ENCODE measurements around the gene RASL10A.

GRCh38 chr22:29275819-29276565, 39.5 kb downstream of the RASL10A start:
- TF ChIP-seq POLR2AphosphoS5 (IDR thresholded peaks at IDR 0.05; ENCODE audit: low read depth, low read length): no peak
- no peak for TF ChIP-seq REST (IDR thresholded peaks at IDR 0.05; ENCODE audit: insufficient read depth in 1 of 2, low read depth in 2 of 2, low read length in 2 of 2)
- TF ChIP-seq TAF1 (IDR thresholded peaks at IDR 0.05; ENCODE audit: borderline replicate concordance, insufficient read depth, low read length): no peak
- TF ChIP-seq SIN3A (IDR thresholded peaks at IDR 0.05; ENCODE audit: borderline replicate concordance, insufficient read depth, low read length): no peak
- no peak for TF ChIP-seq FOXP2 (optimal IDR thresholded peaks at IDR 0.05; ENCODE audit: borderline replicate concordance, extremely low read depth, extremely low read length, insufficient read depth)

All from PFSK-1 (cell line).